Activated naive CD8-positive, alpha-beta T cell treated with anti-CD3 and anti-CD28 coated beads for 36 hours (primary cell): Measurements from ENCODE around the gene LDB2. TPM values are rescaled to one million over a fixed set of nuclear protein-coding genes. Genes with fewer than 3 reads are reported as not detected.

Source experiments
- DNase-seq: peaks from one replicate; pipeline ENCODE4 v3.0.0; 2021
- H3K27ac Mint-ChIP-seq: one replicate; pipeline ENCODE4 v1.8.0; 2022; ENCODE audit warnings: mild to moderate bottlenecking, moderate library complexity, mixed read lengths
- H3K27me3 Mint-ChIP-seq: one replicate; pipeline ENCODE4 v1.8.0; 2022; ENCODE audit warnings: mild to moderate bottlenecking, mixed read lengths
- H3K36me3 Mint-ChIP-seq: one replicate; pipeline ENCODE4 v1.8.0; 2021; ENCODE audit warnings: mild to moderate bottlenecking, mixed read lengths
- H3K4me1 Mint-ChIP-seq: one replicate; pipeline ENCODE4 v1.8.0; 2021; ENCODE audit warnings: mixed read lengths
- H3K4me3 Mint-ChIP-seq: one replicate; pipeline ENCODE4 v1.8.0; 2022; ENCODE audit warnings: mild to moderate bottlenecking, moderate library complexity, mixed read lengths
- H3K9me3 Mint-ChIP-seq: one replicate; pipeline ENCODE4 v1.8.0; 2022; ENCODE audit warnings: mixed read lengths
- total RNA-seq, 2 experiments: library from RNA; stranded (reverse); gene quantifications; one replicate each; pipeline ENCODE4 v1.2.3, GENCODE V29; 2021

LDB2 gene
- total RNA-seq, 2 experiments from 2014 or later = not detected

GRCh38 chr4:16674082-16674481, 224.4 kb downstream of the LDB2 start:
- Mint-ChIP-seq H3K9me3 (no peaks in the 10 kb centered on the region), H3K36me3 (no peaks in the 10 kb centered on the region), H3K27ac (no peak overlapping the region), H3K27me3 (no peaks in the 10 kb centered on the region), H3K4me1 (no peaks in the 10 kb centered on the region), H3K4me3 (no peak overlapping the region)
- no peak for DNase-seq

- no peak for DNase-seq
- Mint-ChIP-seq H3K4me3 (no peak overlapping the region), H3K9me3 (no peaks in the 10 kb centered on the region), H3K27ac (no peak overlapping the region), H3K36me3 (no peaks in the 10 kb centered on the region), H3K4me1 (no peaks in the 10 kb centered on the region), H3K27me3 (no peaks in the 10 kb centered on the region)
Measured at GRCh38 chr4:16672421-16672820, 226.0 kb downstream of the LDB2 start.

- Mint-ChIP-seq H3K27me3 (no peaks in the 10 kb centered on the region), H3K4me3 (no peak overlapping the region), H3K9me3 (no peaks in the 10 kb centered on the region), H3K4me1 (no peaks in the 10 kb centered on the region), H3K36me3 (no peaks in the 10 kb centered on the region), H3K27ac (no peak overlapping the region)
- no peak for DNase-seq
Measured at GRCh38 chr4:16671741-16672140, 226.7 kb downstream of the LDB2 start.

- no peak overlapping the region for H3K27ac Mint-ChIP-seq
- H3K9me3 Mint-ChIP-seq = no peaks in the 10 kb centered on the region
- no peak overlapping the region for H3K4me3 Mint-ChIP-seq
- peaks cover under 1% of the 10 kb centered on the region for H3K27me3 Mint-ChIP-seq
- H3K36me3 Mint-ChIP-seq = no peaks in the 10 kb centered on the region
- DNase-seq = no peak
- no peaks in the 10 kb centered on the region for H3K4me1 Mint-ChIP-seq
Measured at GRCh38 chr4:16670727-16671126, 227.7 kb downstream of the LDB2 start.

GRCh38 chr4:16669036-16669435, 229.4 kb downstream of the LDB2 start:
- peaks cover 5% of the 10 kb centered on the region for H3K27me3 Mint-ChIP-seq

GRCh38 chr4:16668488-16668887, 230.0 kb downstream of the LDB2 start:
- no peak for DNase-seq
- Mint-ChIP-seq H3K36me3 (no peaks in the 10 kb centered on the region), H3K27me3 (peaks cover 5% of the 10 kb centered on the region), H3K9me3 (peaks cover 2% of the 10 kb centered on the region), H3K4me3 (no peak overlapping the region), H3K27ac (no peak overlapping the region), H3K4me1 (no peaks in the 10 kb centered on the region)

More at GRCh38 chr4:16669036-16669435, 229.4 kb downstream of the LDB2 start:
- Mint-ChIP-seq H3K9me3 (no peaks in the 10 kb centered on the region), H3K4me3 (no peak overlapping the region), H3K36me3 (no peaks in the 10 kb centered on the region), H3K27ac (no peak overlapping the region), H3K4me1 (no peaks in the 10 kb centered on the region)
- DNase-seq = no peak

- no peak for DNase-seq
- Mint-ChIP-seq H3K27ac (no peak overlapping the region), H3K27me3 (peaks cover 5% of the 10 kb centered on the region), H3K4me3 (no peak overlapping the region), H3K36me3 (no peaks in the 10 kb centered on the region), H3K4me1 (no peaks in the 10 kb centered on the region), H3K9me3 (peaks cover 2% of the 10 kb centered on the region)
Measured at GRCh38 chr4:16667464-16667863, 231.0 kb downstream of the LDB2 start.

GRCh38 chr4:16665942-16666551, 232.4 kb downstream of the LDB2 start:
- no peak for DNase-seq
- H3K4me1 Mint-ChIP-seq = no peaks in the 10 kb centered on the region
- no peaks in the 10 kb centered on the region for H3K36me3 Mint-ChIP-seq
- no peak overlapping the region for H3K27ac Mint-ChIP-seq
- peaks cover 2% of the 10 kb centered on the region for H3K9me3 Mint-ChIP-seq
- H3K4me3 Mint-ChIP-seq = no peak overlapping the region
- peaks cover 5% of the 10 kb centered on the region for H3K27me3 Mint-ChIP-seq

- peaks cover 5% of the 10 kb centered on the region for H3K27me3 Mint-ChIP-seq
- H3K4me3 Mint-ChIP-seq = no peak overlapping the region
- peaks cover 2% of the 10 kb centered on the region for H3K9me3 Mint-ChIP-seq
- no peaks in the 10 kb centered on the region for H3K4me1 Mint-ChIP-seq
- DNase-seq = no peak
- H3K27ac Mint-ChIP-seq = no peak overlapping the region
- no peaks in the 10 kb centered on the region for H3K36me3 Mint-ChIP-seq
Measured at GRCh38 chr4:16663732-16664131, 234.7 kb downstream of the LDB2 start.

GRCh38 chr4:16663307-16663706, 235.1 kb downstream of the LDB2 start:
- H3K4me1 Mint-ChIP-seq = no peaks in the 10 kb centered on the region
- peaks cover 2% of the 10 kb centered on the region for H3K9me3 Mint-ChIP-seq
- no peak overlapping the region for H3K4me3 Mint-ChIP-seq
- no peak overlapping the region for H3K27ac Mint-ChIP-seq
- DNase-seq = no peak
- H3K27me3 Mint-ChIP-seq = peaks cover 5% of the 10 kb centered on the region
- no peaks in the 10 kb centered on the region for H3K36me3 Mint-ChIP-seq

- peaks cover 5% of the 10 kb centered on the region for H3K27me3 Mint-ChIP-seq
- no peak overlapping the region for H3K27ac Mint-ChIP-seq
- no peak for DNase-seq
- no peaks in the 10 kb centered on the region for H3K4me1 Mint-ChIP-seq
- no peaks in the 10 kb centered on the region for H3K36me3 Mint-ChIP-seq
- H3K4me3 Mint-ChIP-seq = no peak overlapping the region
- peaks cover 2% of the 10 kb centered on the region for H3K9me3 Mint-ChIP-seq
Measured at GRCh38 chr4:16661813-16662212, 236.6 kb downstream of the LDB2 start.

GRCh38 chr4:16660656-16661055, 237.8 kb downstream of the LDB2 start:
- H3K4me3 Mint-ChIP-seq = no peak overlapping the region

GRCh38 chr4:16659694-16660093, 238.8 kb downstream of the LDB2 start:
- Mint-ChIP-seq H3K36me3 (no peaks in the 10 kb centered on the region), H3K4me3 (no peak overlapping the region), H3K27ac (no peak overlapping the region), H3K4me1 (no peaks in the 10 kb centered on the region), H3K9me3 (peaks cover 2% of the 10 kb centered on the region), H3K27me3 (no peaks in the 10 kb centered on the region)
- no peak for DNase-seq

More at GRCh38 chr4:16660656-16661055, 237.8 kb downstream of the LDB2 start:
- Mint-ChIP-seq H3K27me3 (peaks cover 3% of the 10 kb centered on the region), H3K4me1 (no peaks in the 10 kb centered on the region), H3K36me3 (no peaks in the 10 kb centered on the region), H3K27ac (no peak overlapping the region), H3K9me3 (peaks cover 2% of the 10 kb centered on the region)
- DNase-seq = no peak

GRCh38 chr4:16659079-16659478, 239.4 kb downstream of the LDB2 start:
- Mint-ChIP-seq H3K27ac (no peak overlapping the region), H3K4me3 (no peak overlapping the region), H3K4me1 (no peaks in the 10 kb centered on the region), H3K36me3 (no peaks in the 10 kb centered on the region), H3K27me3 (no peaks in the 10 kb centered on the region), H3K9me3 (peaks cover 2% of the 10 kb centered on the region)
- no peak for DNase-seq

GRCh38 chr4:16658183-16658582, 240.3 kb downstream of the LDB2 start:
- Mint-ChIP-seq H3K9me3 (no peaks in the 10 kb centered on the region), H3K4me1 (no peaks in the 10 kb centered on the region), H3K36me3 (no peaks in the 10 kb centered on the region), H3K27ac (no peak overlapping the region), H3K27me3 (no peaks in the 10 kb centered on the region), H3K4me3 (no peak overlapping the region)
- no peak for DNase-seq

GRCh38 chr4:16655111-16655510, 243.3 kb downstream of the LDB2 start:
- no peaks in the 10 kb centered on the region for H3K9me3 Mint-ChIP-seq

More at GRCh38 chr4:16655111-16655510, 243.3 kb downstream of the LDB2 start:
- Mint-ChIP-seq H3K27me3 (peaks cover 4% of the 10 kb centered on the region), H3K36me3 (no peaks in the 10 kb centered on the region), H3K4me3 (no peak overlapping the region), H3K4me1 (no peaks in the 10 kb centered on the region), H3K27ac (no peak overlapping the region)
- DNase-seq = no peak
